Measurements from ENCODE around the gene TNFAIP3. TPM values are rescaled to one million over a fixed set of nuclear protein-coding genes. Genes with fewer than 3 reads are reported as not detected.

TNFAIP3 gene
- total and polyA plus RNA-seq, 2 of the 4 experiments (the other 2 are of a cell fraction) = 5.0 to 14.2 TPM

DNA sequence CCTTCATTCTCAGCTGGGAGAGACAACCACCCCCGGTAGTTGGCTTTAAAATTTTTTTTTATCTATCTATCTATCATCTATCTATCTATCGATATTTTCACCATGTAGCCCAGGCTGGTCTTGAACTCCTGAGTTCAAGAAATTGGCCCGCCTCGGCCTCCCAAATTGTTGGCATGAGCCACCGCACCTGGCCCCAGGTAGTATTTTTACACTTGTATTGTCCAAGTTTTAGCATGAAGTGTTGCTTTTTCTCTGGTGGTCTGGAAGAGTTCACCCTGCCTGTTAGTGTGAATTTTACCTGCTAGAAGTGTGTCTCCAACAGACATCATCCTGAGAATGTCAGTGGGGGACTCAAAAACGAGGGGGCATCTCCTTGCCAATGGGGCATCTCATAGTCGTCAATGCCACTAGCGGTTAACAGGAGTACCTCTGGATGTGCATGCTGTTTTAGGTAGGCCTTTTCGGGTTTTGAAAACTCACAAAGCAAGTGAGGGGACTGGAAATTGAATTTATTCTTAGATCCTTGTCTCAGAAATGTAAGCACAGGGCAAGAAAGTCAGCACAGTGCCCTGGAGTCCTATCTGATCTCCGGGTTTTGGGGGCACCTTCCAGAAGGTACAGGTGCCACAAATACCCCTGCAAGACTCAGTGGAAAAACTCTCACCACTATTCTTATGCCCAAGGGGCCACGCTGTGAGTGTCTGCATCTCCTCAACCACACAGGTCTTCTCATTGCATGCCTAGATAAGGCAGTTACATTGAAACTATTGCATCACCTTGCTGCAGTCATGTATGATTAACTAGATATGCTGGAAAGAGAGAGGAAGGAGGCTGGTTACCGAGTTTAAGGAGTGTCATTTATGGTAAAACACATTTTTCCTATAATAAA, 37.1 kb downstream of the TNFAIP3 start:
- H3K36me3 ChIP-seq (ENCODE audit: control insufficient read depth, insufficient read depth, low read length) = no peaks in the 10 kb centered on the region
- intact Hi-C loops (cut with micrococcal nuclease) (no loop called here), dilution Hi-C loops (cut with HindIII; ENCODE audit: low sequenced_read_pairs, unreplicated experiment) (no loop called here), in situ Hi-C loops (cut with MboI; ENCODE audit: low sequenced_read_pairs) (no loop called here)
- H3K27me3 ChIP-seq (ENCODE audit: control insufficient read depth, insufficient read depth, low read length) = no peaks in the 10 kb centered on the region; the same call in 1 of the 2 replicates
- no peak overlapping the region for H4K91ac ChIP-seq (ENCODE audit: insufficient read depth, low read depth, low read length)
- H2AFZ ChIP-seq (replicated peaks; ENCODE audit: low read length, poor library complexity) = no peak overlapping the region
- no peak overlapping the region for H2BK120ac ChIP-seq (ENCODE audit: low read depth, low read length)
- no peaks in the 10 kb centered on the region for H3K4me1 ChIP-seq (ENCODE audit: control insufficient read depth, insufficient read depth, low read length)
- peak; percentile 52 for DNase-seq
- H2BK15ac ChIP-seq (ENCODE audit: low read depth, low read length) = no peak overlapping the region
- H4K5ac ChIP-seq (ENCODE audit: low read depth, low read length) = no peak overlapping the region
- TF ChIP-seq RCOR1 (IDR thresholded peaks at IDR 0.05; ENCODE audit: insufficient replicate concordance, low read length) (no peak), CEBPB (IDR thresholded peaks at IDR 0.05; ENCODE audit: low read depth, low read length) (peak; percentile 95)
- TF ChIP-seq, protein P1, sequence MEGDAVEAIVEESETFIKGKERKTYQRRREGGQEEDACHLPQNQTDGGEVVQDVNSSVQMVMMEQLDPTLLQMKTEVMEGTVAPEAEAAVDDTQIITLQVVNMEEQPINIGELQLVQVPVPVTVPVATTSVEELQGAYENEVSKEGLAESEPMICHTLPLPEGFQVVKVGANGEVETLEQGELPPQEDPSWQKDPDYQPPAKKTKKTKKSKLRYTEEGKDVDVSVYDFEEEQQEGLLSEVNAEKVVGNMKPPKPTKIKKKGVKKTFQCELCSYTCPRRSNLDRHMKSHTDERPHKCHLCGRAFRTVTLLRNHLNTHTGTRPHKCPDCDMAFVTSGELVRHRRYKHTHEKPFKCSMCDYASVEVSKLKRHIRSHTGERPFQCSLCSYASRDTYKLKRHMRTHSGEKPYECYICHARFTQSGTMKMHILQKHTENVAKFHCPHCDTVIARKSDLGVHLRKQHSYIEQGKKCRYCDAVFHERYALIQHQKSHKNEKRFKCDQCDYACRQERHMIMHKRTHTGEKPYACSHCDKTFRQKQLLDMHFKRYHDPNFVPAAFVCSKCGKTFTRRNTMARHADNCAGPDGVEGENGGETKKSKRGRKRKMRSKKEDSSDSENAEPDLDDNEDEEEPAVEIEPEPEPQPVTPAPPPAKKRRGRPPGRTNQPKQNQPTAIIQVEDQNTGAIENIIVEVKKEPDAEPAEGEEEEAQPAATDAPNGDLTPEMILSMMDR (conservative IDR thresholded peaks at IDR 0.05; ENCODE audit: low read depth, low read length) = no peak
- H4K8ac ChIP-seq (ENCODE audit: low read depth in 2 of 2, low read length in 2 of 2) = no peak overlapping the region
- H3K4me2 ChIP-seq (ENCODE audit: low read depth, low read length) = no peak overlapping the region
- no peak overlapping the region for H3K56ac ChIP-seq (ENCODE audit: extremely low read depth, insufficient read depth, low read length)
- H3K27ac ChIP-seq (ENCODE audit: insufficient read depth, low read length) = no peak overlapping the region
- no peak for ATAC-seq (ENCODE audit: low read depth)
- no peak overlapping the region for H2AK5ac ChIP-seq (ENCODE audit: low read depth, low read length)
- ChIA-PET POLR2A (ENCODE audit: unreplicated experiment) (no interaction called here), CTCF (interaction anchor here (0.5 kb wide), 1 partner anchor 55 kb away, joined by 6 read pairs; no protein-coding TSS in a partner anchor)
- no peak overlapping the region for H3K4me3 ChIP-seq (ENCODE audit: insufficient read depth, low read depth, low read length)
- no peaks in the 10 kb centered on the region for H4K20me1 ChIP-seq (ENCODE audit: insufficient read depth, low read length)
- no peaks in the 10 kb centered on the region for H3K9me1 ChIP-seq (ENCODE audit: insufficient read depth, low read length)
- H3K4ac ChIP-seq (ENCODE audit: low read depth, low read length) = no peak overlapping the region
- no peaks in the 10 kb centered on the region for H3K9me3 ChIP-seq (ENCODE audit: control insufficient read depth, insufficient read depth, low read length)
- H3K18ac ChIP-seq (ENCODE audit: low read depth, low read length) = no peak overlapping the region
- no TSS peak for BruUV-seq (replicated peaks)
- H3K79me1 ChIP-seq (ENCODE audit: low read depth in 1 of 2, low read length in 2 of 2) = no peaks in the 10 kb centered on the region
- H2AK9ac ChIP-seq (replicated peaks; ENCODE audit: low read depth, low read length, poor library complexity) = no peak overlapping the region
- no peak overlapping the region for H2BK20ac ChIP-seq (ENCODE audit: low read depth, low read length)
- H3K14ac ChIP-seq (replicated peaks; ENCODE audit: low read depth, low read length) = no peak overlapping the region
- H2BK5ac ChIP-seq (ENCODE audit: low read depth, low read length, poor library complexity, severe bottlenecking) = no peak overlapping the region
- no peak overlapping the region for H3K23ac ChIP-seq (ENCODE audit: low read depth, low read length)
- H3K9ac ChIP-seq (ENCODE audit: low read depth, low read length) = no peak overlapping the region
- WGBS, 2 experiments (ENCODE audit: extremely low coverage in 2 of 2, insufficient read length in 1 of 2) = 93% methylated on average over 3 of the region's 12 CpGs; no CpG with 5 or more reads in 1 of the 2 experiments
